DOHH2 (cell line): ENCODE measurements around the gene CDK14.

Source experiments
- H3F3A ChIP-seq: fragments of 200-600 bp; sonication (generic), shearing (Covaris generic); 2 replicates; pipeline ENCODE4 v1.6.0; 2016; ENCODE audit warnings: antibody characterized with exemption, mild to moderate bottlenecking; ENCODE audit not compliant: control insufficient read depth, insufficient read depth
- H3K27ac ChIP-seq: fragments of 200-600 bp; sonication (generic); 2 replicates; pipeline ENCODE4 v1.5.1; 2014; ENCODE audit warnings: low read depth, mild to moderate bottlenecking, low read length, moderate library complexity
- H3K27me3 ChIP-seq: fragments of 200-600 bp; sonication (generic); 2 replicates; pipeline ENCODE4 v1.6.1; 2014; ENCODE audit warnings: mild to moderate bottlenecking, low read length, mixed read lengths; ENCODE audit not compliant: control insufficient read depth
- H3K36me3 ChIP-seq: fragments of 200-600 bp; sonication (generic); 2 replicates; pipeline ENCODE4 v1.6.1; 2014; ENCODE audit warnings: mild to moderate bottlenecking, low read length, moderate library complexity, mixed read lengths; ENCODE audit not compliant: control insufficient read depth
- H3K4me1 ChIP-seq: fragments of 200-600 bp; sonication (generic); 2 replicates; pipeline ENCODE4 v1.6.1; 2014; ENCODE audit warnings: mild to moderate bottlenecking, low read length, mixed read lengths; ENCODE audit not compliant: control insufficient read depth
- H3K4me2 ChIP-seq: fragments of 200-600 bp; sonication (generic); 2 replicates; pipeline ENCODE4 v1.6.0; 2014; ENCODE audit warnings: mild to moderate bottlenecking, low read length, moderate library complexity
- H3K4me3 ChIP-seq: fragments of 200-600 bp; sonication (generic); 2 replicates; pipeline ENCODE4 v1.5.1; 2014; ENCODE audit warnings: mild to moderate bottlenecking, low read length, mixed read lengths
- H3K79me2 ChIP-seq: fragments of 200-600 bp; sonication (generic); 2 replicates; pipeline ENCODE4 v1.6.1; 2014; ENCODE audit warnings: mild to moderate bottlenecking, low read length, mixed read lengths; ENCODE audit not compliant: control insufficient read depth
- H3K9me2 ChIP-seq: fragments of 200-600 bp; sonication (generic); replicated peaks from 2 replicates; pipeline ENCODE4 v1.6.1; 2014; ENCODE audit warnings: mild to moderate bottlenecking, low read length, mixed read lengths; ENCODE audit not compliant: control insufficient read depth
- H3K9me3 ChIP-seq: fragments of 200-600 bp; sonication (generic); 2 replicates; pipeline ENCODE4 v1.6.1; 2014; ENCODE audit warnings: antibody characterized with exemption, low read length, mixed read lengths; ENCODE audit not compliant: control insufficient read depth, insufficient read depth
- H4K20me1 ChIP-seq: fragments of 200-600 bp; sonication (generic); 2 replicates; pipeline ENCODE4 v1.6.0; 2014; ENCODE audit warnings: low read depth, mild to moderate bottlenecking, antibody characterized with exemption, low read length, moderate library complexity; ENCODE audit not compliant: control insufficient read depth, insufficient read depth
- CTCF ChIP-seq: fragments of 200-600 bp; sonication (generic); IDR thresholded peaks from one replicate; pipeline ENCODE4 v1.5.1; 2014; ENCODE audit warnings: antibody characterized with exemption, mild to moderate bottlenecking, low read depth, low read length; ENCODE audit not compliant: poor library complexity, severe bottlenecking
- EZH2phosphoT487 ChIP-seq: fragments of 200-600 bp; sonication (generic); IDR thresholded peaks from 2 replicates; pipeline ENCODE4 v1.6.1; 2017; ENCODE audit warnings: borderline replicate concordance, mild to moderate bottlenecking, antibody characterized with exemption, low read length, moderate library complexity, mixed read lengths

CDK14 gene

GRCh38 chr7:91109200-91109599 is 513.1 kb downstream of the CDK14 start:
- no peaks in the 10 kb centered on the region for H4K20me1 ChIP-seq
- H3K4me3 ChIP-seq: no peak overlapping the region
- no peaks in the 10 kb centered on the region for H3K27me3 ChIP-seq
- peaks cover 15% of the 10 kb centered on the region for H3K36me3 ChIP-seq
- no peaks in the 10 kb centered on the region for H3K79me2 ChIP-seq
- H3K9me3 ChIP-seq: no peaks in the 10 kb centered on the region
- H3F3A ChIP-seq: no peaks in the 10 kb centered on the region
- TF ChIP-seq CTCF (no peak), EZH2phosphoT487 (no peak)
- no peaks in the 10 kb centered on the region for H3K4me1 ChIP-seq
- no peak overlapping the region for H3K4me2 ChIP-seq
- H3K9me2 ChIP-seq: no peaks in the 10 kb centered on the region
- H3K27ac ChIP-seq: no peak overlapping the region

- Histone ChIP-seq H3K4me1 (no peaks in the 10 kb centered on the region), H3K79me2 (no peaks in the 10 kb centered on the region), H3K36me3 (peaks cover 41% of the 10 kb centered on the region), H3K9me2 (no peaks in the 10 kb centered on the region), H3F3A (no peaks in the 10 kb centered on the region), H3K27me3 (no peaks in the 10 kb centered on the region), H3K9me3 (no peaks in the 10 kb centered on the region), H3K27ac (no peak overlapping the region), H3K4me2 (no peak overlapping the region), H4K20me1 (no peaks in the 10 kb centered on the region), H3K4me3 (no peak overlapping the region)
- TF ChIP-seq CTCF (no peak), EZH2phosphoT487 (no peak)
Measured at GRCh38 chr7:91112902-91113341, 516.8 kb downstream of the CDK14 start.

GRCh38 chr7:91114232-91114631 is 518.1 kb downstream of the CDK14 start:
- Histone ChIP-seq H3K4me2 (no peak overlapping the region), H3K4me3 (no peak overlapping the region), H3K27ac (no peak overlapping the region), H3K9me3 (no peaks in the 10 kb centered on the region), H3K4me1 (no peaks in the 10 kb centered on the region), H3K27me3 (no peaks in the 10 kb centered on the region), H3K79me2 (no peaks in the 10 kb centered on the region), H3K9me2 (no peaks in the 10 kb centered on the region), H3K36me3 (peaks cover 50% of the 10 kb centered on the region), H3F3A (no peaks in the 10 kb centered on the region), H4K20me1 (no peaks in the 10 kb centered on the region)
- TF ChIP-seq CTCF: no peak
- no peak for TF ChIP-seq EZH2phosphoT487

- Histone ChIP-seq H3F3A (no peaks in the 10 kb centered on the region), H3K4me1 (no peaks in the 10 kb centered on the region), H3K27me3 (no peaks in the 10 kb centered on the region), H3K4me3 (no peak overlapping the region), H3K27ac (no peak overlapping the region), H3K4me2 (no peak overlapping the region), H3K9me3 (no peaks in the 10 kb centered on the region), H3K9me2 (no peaks in the 10 kb centered on the region), H3K36me3 (peaks cover 21% of the 10 kb centered on the region), H4K20me1 (no peaks in the 10 kb centered on the region), H3K79me2 (no peaks in the 10 kb centered on the region)
- TF ChIP-seq EZH2phosphoT487: no peak
- TF ChIP-seq CTCF: no peak
Measured at GRCh38 chr7:91126762-91127161, 530.6 kb downstream of the CDK14 start.
